Breast epithelium (tissue), 4 donors: ENCODE measurements around the gene INHA. TPM values are rescaled to one million over a fixed set of nuclear protein-coding genes. Genes with fewer than 3 reads are reported as not detected.

Experiments used
- DNase-seq, 2 donors: peaks; one replicate each; pipeline ENCODE4 v3.0.0-alpha.2; 2019; ENCODE audit warnings: low spot score in 2 of 2
- H3K27ac ChIP-seq, 2 donors: fragments of 200-600 bp; sonication (generic) in 1 of 2; one replicate each; pipeline ENCODE4 v1.5.1; 2016 to 2019; ENCODE audit warnings: mild to moderate bottlenecking in 1 of 2
- H3K27me3 ChIP-seq, 2 donors: fragments of 200-600 bp; sonication (generic) in 1 of 2; one replicate each; pipeline versions ENCODE4 v1.5.1 to v1.6.0; 2017 to 2019; ENCODE audit warnings: control low read depth in 1 of 2, mild to moderate bottlenecking in 1 of 2
- H3K36me3 ChIP-seq: fragments of 200-600 bp; one replicate; pipeline ENCODE4 v1.5.1; 2019
- H3K4me1 ChIP-seq, 2 donors: fragments of 200-600 bp; sonication (generic); one replicate each; pipeline ENCODE4 v1.5.1; 2016 to 2019; ENCODE audit warnings: control low read depth in 1 of 2
- H3K4me3 ChIP-seq, 3 donors: fragments of 200-600 bp; sonication (generic); 1 replicate in 2 of 3; 2 replicates in 1 of 3; pipeline ENCODE4 v1.5.1; 2016 to 2019; ENCODE audit warnings: mild to moderate bottlenecking in 3 of 3, moderate library complexity in 2 of 3
- H3K9me3 ChIP-seq, 2 donors: fragments of 200-600 bp; sonication (generic) in 1 of 2; one replicate each; pipeline ENCODE4 v1.5.1; 2016 to 2019; ENCODE audit warnings: control low read depth in 1 of 2
- CTCF ChIP-seq, 3 donors: fragments of 450-650 bp; IDR thresholded peaks; one replicate each; pipeline ENCODE4 v1.5.1; 2016 to 2017; ENCODE audit warnings: antibody characterized with exemption in 3 of 3, mild to moderate bottlenecking in 3 of 3, moderate library complexity in 3 of 3
- POLR2A ChIP-seq: fragments of 450-650 bp; IDR thresholded peaks from one replicate; pipeline ENCODE4 v1.6.1; 2016; ENCODE audit warnings: antibody characterized with exemption, mild to moderate bottlenecking, moderate library complexity
- POLR2AphosphoS5 ChIP-seq, 3 donors: sonication (generic); formaldehyde crosslinking; IDR thresholded peaks; one replicate each; pipeline ENCODE4 v1.6.1; 2017; ENCODE audit warnings: antibody characterized with exemption in 3 of 3
- intact Hi-C: fragments of 100-400 bp; cut with DNase I; formaldehyde crosslinking; loops from one replicate; pipeline ENCODE4 v1.15.1; 2023; ENCODE audit warnings: low total_unique reads
- total RNA-seq, 3 donors: library from RNA; depleted of rRNA; stranded (reverse); fragments of >200 nt; gene quantifications; one replicate each; pipeline ENCODE4 v1.1.0, GENCODE V29; 2016

The INHA gene
- under 1 TPM in 2 of 3 donors, not detected in 1; 0.64 to 0.73 TPM for total RNA-seq

GRCh38 chr2:219572237-219573001 lies at the start of gene INHA:
Gene INHA, plus strand, starts transcription at chr2:219572310. Its CDS starts 65 bp downstream, at chr2:219572375.
- peak within 1 kb of the TSS; percentile 67 to 99 (median 76) for H3K4me3 ChIP-seq
- H3K36me3 ChIP-seq: no peaks in the 10 kb centered on the region
- no peak for TF ChIP-seq CTCF (IDR thresholded peaks at IDR 0.05)
- no peak for TF ChIP-seq POLR2A
- no peak for DNase-seq
- H3K4me1 ChIP-seq: no peaks in the 10 kb centered on the region
- H3K27ac ChIP-seq: peak within 1 kb of the TSS; percentile 77 to 93
- intact Hi-C loops: no loop called here
- no peaks in the 10 kb centered on the region for H3K27me3 ChIP-seq
- H3K9me3 ChIP-seq: no peaks in the 10 kb centered on the region

- Histone ChIP-seq H3K27me3 (peaks cover 2 to 45% of the 10 kb centered on the region in 2 donors), H3K36me3 (no peaks in the 10 kb centered on the region), H3K9me3 (no peaks in the 10 kb centered on the region), H3K4me1 (peaks cover 0 to 8% of the 10 kb centered on the region in 2 donors), H3K4me3 (peak overlapping the region; percentile 12 to 55 (median 40)), H3K27ac (no peak overlapping the region)
- intact Hi-C loops: loop anchor here (10.0 kb wide), 2 partner anchors 48 to 118 kb away; no protein-coding TSS in a partner anchor
- DNase-seq: no peak
- no peak for TF ChIP-seq POLR2AphosphoS5 (IDR thresholded peaks at IDR 0.05)
- no peak for TF ChIP-seq CTCF (IDR thresholded peaks at IDR 0.05)
- no peak for TF ChIP-seq POLR2A
These were observed 49.0 kb upstream of the INHA start for GRCh38 chr2:219523031-219523671.

GRCh38 chr2:219524817-219525216 lies 47.3 kb upstream of the INHA start:
- Histone ChIP-seq H3K4me3 (no peak overlapping the region), H3K4me1 (peaks cover 0 to 8% of the 10 kb centered on the region in 2 donors), H3K36me3 (no peaks in the 10 kb centered on the region), H3K9me3 (no peaks in the 10 kb centered on the region), H3K27me3 (peaks cover 2 to 59% of the 10 kb centered on the region in 2 donors), H3K27ac (no peak overlapping the region)
- DNase-seq: no peak
- TF ChIP-seq POLR2A: no peak
- no peak for TF ChIP-seq POLR2AphosphoS5 (IDR thresholded peaks at IDR 0.05)
- TF ChIP-seq CTCF (IDR thresholded peaks at IDR 0.05): no peak
- intact Hi-C loops: loop anchor here (10.0 kb wide), 2 partner anchors 50 to 120 kb away; no protein-coding TSS in a partner anchor

GRCh38 chr2:219525533-219526232 lies 46.4 kb upstream of the INHA start:
- peaks cover 0 to 8% of the 10 kb centered on the region in 2 donors for H3K4me1 ChIP-seq
- no peak overlapping the region for H3K4me3 ChIP-seq
- DNase-seq: no peak
- intact Hi-C loops: loop anchor here (10.0 kb wide), 2 partner anchors 51 to 121 kb away; no protein-coding TSS in a partner anchor
- H3K9me3 ChIP-seq: no peaks in the 10 kb centered on the region
- H3K27ac ChIP-seq: no peak overlapping the region
- TF ChIP-seq CTCF (IDR thresholded peaks at IDR 0.05): no peak
- TF ChIP-seq POLR2AphosphoS5 (IDR thresholded peaks at IDR 0.05): no peak
- TF ChIP-seq POLR2A: no peak
- peaks cover 2 to 64% of the 10 kb centered on the region in 2 donors for H3K27me3 ChIP-seq
- H3K36me3 ChIP-seq: no peaks in the 10 kb centered on the region
